HG03095 (cell line): ENCODE measurements around the gene IGF1.
"Not testable (repeated sequence)": the region's sequence is repeated elsewhere in the genome, so short reads cannot be mapped to it uniquely, and the experiment has no call there.

Source experiments
- ATAC-seq: cut with Tn5 transposase; IDR thresholded peaks from one replicate; pipeline ENCODE4 v1.9.1; 2021; ENCODE audit warnings: moderate library complexity; ENCODE audit not compliant: unreplicated experiment

The IGF1 gene

DNA sequence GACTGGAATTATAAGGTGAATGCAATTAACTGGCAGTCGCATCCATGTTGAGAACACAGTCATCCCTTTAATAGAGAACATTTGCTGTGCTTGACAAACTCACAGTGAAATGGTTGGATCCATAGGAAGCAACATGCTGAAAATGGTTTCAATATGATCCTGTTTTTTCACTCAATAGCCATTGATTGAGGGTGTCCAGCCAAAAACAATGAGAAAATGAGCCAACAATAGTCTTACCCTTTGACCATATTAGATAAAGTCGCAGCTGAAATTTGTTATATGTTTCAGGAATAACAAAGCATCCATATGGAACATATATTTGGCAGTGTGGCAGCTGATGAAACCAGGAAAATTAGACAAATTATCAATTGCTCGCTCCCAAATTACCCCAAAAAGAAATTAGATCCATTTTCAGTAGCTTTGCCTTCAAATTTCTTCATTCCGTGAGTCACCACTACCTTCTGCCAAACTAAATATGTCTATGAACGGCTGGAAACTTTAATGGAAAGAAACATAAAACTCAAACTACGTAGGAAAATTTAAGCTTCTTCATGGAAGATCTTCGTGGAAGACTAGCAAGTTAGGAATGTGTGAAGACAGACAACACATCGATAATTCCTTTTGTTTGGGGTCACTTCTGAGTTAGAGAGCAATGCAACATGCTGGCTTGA, 17.4 kb downstream of the IGF1 start:
- ATAC-seq = no peak

- no peak for ATAC-seq
Observed at GRCh38 chr12:102462386-102462785, 18.0 kb downstream of the IGF1 start.

DNA sequence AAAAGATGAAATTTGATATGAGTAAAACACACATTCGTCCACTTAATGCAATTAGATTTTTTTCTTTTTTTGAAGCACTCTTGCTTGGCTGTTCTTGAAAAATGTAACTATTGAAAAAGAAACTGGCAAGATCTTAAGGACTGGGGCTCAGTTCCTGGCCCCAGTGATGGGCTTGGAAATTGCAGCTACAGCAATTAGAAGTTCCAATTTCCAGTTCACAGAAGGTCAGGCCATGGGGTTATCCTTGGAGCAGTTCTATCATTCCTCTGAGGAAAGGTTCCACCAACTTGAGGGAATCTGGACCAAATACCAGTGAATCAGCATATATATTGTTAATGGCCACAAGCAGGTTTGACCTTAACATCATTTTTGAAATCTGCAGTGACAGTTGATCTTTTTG, 18.9 kb downstream of the IGF1 start:
- ATAC-seq = no peak

- no peak for ATAC-seq
Observed at GRCh38 chr12:102459314-102459713, 21.0 kb downstream of the IGF1 start.

DNA sequence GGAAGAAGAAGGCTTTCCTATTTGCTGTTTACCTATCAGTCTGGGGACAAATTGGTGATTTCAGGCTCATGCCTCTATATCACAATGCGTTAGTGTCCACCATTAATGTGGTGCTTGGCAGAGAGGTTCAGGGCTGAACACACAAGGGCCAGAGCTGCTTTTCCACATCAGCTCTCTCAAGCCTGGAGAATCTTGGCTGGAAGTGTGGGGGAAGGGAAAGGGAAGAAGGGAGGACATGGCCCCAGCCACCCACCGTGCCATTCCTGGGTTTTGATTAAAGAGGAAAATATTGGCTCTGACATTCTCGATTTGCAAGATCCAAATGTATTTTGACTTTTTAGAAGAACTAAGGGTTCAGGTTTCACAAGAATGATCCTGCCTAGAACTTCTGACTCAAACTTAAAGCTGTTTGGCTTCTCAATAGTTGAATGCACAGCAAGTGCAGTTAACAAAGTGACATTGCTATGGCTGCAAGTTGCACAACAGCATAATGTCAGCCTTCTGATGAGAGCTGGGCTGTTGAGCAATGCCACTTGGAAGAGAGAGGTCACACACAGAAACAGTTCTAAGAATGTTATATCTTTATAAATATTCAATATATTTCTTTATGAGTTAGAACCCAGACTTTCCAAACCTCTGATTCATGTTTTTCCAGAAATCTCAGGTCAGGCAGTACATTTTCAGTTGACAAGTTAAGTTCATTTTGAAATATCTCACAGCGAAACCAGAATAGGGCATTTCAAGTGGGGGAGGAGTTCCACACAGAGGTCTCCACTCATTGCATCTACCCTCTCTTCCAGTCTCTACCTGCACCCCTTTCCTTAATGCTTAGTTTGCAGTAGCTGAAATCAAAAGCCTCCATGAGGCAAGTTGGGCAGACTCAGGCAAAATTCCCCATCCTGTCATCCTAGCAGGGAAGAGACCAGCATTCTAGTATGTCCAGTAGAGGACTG, 25.3 kb downstream of the IGF1 start:
- ATAC-seq = no peak

DNA sequence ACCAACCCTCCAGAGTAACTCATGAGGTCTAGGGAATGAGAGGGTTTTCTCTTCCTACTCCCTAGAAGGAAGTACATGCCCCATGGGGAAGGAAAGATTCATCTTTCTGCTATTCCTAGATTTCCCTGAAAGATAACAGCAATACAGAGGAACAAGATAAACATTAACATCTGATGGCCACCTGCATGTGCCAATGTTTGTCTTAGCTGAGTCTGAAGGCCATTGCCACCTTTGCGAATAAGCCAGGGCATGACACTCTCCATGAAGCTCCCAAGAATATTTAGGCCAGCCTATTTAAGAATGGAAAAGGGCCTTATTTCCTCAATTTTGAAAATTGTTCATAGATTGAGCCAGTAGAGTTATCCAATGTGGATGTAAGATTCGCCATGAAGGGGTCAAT, 26.0 kb downstream of the IGF1 start:
- ATAC-seq = no peak

- no peak for ATAC-seq
Observed at GRCh38 chr12:102452605-102453004, 27.8 kb downstream of the IGF1 start.

- not testable (repeated sequence) for ATAC-seq
Observed at GRCh38 chr12:102449018-102449417, 31.3 kb downstream of the IGF1 start.

DNA sequence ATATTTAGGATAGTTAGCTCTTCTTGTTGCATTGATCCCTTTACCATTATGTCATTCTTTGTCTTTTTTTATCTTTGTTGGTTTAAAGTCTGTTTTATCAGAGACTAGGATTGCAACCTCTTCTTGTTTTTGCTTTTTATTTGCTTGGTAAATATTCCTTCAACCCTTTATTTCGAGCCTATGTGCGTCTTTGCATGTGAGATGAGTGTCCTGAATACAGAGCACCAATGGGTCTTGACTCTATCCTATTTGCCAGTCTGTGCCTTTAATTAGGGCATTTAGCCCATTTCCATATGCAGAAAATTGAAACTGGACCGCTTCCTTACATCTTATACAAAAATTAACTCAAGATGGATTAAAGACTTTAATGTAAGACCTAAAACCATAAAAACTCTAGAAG, 32.9 kb downstream of the IGF1 start:
- ATAC-seq = not testable (repeated sequence)

DNA sequence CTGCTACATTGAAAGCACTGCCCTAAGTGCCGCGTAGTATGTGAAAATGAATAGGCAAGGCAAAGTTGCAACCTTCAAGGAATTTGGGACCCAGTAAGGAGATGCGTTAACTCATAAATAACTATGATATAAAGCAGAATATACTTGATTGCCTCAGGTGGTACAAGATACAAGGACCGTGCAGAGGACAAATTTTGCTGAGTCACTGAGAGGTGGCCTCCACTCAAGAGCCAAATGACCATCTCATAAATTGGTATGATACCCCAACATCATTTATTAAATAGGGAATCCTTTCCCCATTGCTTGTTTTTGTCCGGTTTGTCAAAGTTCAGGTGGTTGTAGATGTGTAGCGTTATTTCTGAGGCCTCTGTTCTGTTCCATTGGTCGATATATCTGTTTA, 35.7 kb downstream of the IGF1 start:
- ATAC-seq = no peak

DNA sequence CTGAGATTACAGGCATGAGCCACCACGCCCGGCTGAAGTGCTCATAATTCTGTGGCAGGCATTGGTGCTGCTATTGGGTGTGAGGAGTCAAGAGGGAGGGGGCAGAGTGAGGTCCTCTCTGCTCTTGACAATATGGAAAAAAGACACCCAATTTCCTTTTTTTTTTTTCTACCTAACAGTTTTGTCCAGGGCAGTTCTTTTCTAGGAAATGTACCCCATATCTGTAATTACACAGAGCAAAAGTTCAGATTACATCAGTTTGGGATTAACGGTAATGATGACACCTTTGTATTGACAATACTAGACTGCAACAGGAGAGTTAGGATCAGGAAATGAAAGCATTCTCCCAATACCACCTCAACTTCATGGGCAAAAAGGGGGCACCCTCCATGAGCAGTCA, 36.3 kb downstream of the IGF1 start:
- ATAC-seq = no peak

GRCh38 chr12:102441077-102441596, 39.2 kb downstream of the IGF1 start:
- no peak for ATAC-seq

- ATAC-seq = no peak
Observed at GRCh38 chr12:102439426-102440405, 40.6 kb downstream of the IGF1 start.

GRCh38 chr12:102438827-102439210, 41.5 kb downstream of the IGF1 start:
- no peak for ATAC-seq

- ATAC-seq = no peak
Observed at GRCh38 chr12:102438047-102438826, 42.1 kb downstream of the IGF1 start.

GRCh38 chr12:102437511-102437910, 42.9 kb downstream of the IGF1 start:
- ATAC-seq = no peak

- no peak for ATAC-seq
Observed at GRCh38 chr12:102436867-102437266, 43.5 kb downstream of the IGF1 start.

DNA sequence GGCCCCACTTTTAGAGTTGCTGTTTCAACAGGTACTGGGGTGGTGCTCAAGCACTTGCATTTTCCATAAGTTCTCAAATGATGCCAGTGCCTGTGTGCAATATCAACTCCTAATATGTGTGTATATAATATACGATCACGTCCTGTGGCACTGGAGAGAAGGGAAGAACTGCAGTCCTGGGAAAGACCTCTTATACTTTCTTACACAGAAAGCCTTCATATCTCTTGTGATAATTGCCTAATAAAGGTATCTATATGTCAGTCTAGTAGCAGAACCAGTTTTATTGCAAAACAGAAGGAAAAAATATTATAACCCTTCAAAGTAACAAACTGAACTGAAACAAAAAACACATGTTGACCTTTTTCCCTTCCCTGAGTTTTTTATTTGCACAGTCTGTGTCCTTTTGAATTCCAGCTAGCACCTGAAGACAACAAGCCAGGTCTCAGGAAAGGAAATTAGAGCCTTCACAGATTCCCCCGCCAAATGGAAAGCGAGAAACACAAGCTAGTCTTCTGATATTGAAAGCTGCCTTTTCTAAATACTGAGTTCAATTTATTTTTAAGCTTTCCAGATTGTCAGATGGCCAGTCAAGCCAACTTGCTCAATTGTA, 44.4 kb downstream of the IGF1 start:
- no peak for ATAC-seq

DNA sequence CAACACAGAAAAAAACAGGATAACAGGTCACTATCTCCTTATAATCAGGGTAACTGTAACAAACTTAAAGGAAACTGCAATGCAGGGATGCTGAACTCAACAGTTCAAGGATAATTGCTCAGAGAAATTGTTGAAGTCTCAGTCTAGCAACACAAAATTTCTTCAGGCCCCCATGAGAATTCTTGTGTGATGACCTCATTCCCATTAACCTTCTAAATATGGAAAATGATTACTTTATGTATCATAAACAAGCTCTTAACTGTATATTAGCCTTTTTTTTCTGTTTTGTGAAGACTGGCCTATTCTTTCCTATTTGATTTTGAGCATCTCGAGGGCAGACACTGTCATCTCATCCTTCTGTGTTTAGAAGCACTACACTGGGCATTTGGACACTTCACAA, 47.1 kb downstream of the IGF1 start:
- ATAC-seq = no peak

DNA sequence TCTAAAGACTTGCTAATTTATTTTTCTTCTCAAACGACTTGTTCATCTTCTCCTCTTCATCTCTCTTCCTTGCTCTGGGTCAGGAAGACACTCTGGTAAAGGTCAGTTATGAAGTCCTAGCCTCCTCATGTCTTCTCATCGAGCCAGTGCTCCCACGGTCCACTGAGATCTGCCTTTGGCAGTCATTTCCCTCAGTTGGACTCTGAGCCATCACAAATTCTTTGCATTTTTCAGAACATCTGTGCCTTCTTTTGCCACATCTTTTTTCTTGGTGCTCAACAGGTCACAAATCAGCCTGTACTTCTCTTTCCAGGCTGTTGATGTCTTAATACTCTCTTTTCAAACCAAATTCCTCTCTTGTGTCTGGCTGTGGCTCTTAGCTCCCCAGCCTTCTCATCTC, 49.7 kb downstream of the IGF1 start:
- ATAC-seq = no peak
